Measurements from ENCODE around the gene HSD11B1L. TPM values are rescaled to one million over a fixed set of nuclear protein-coding genes. Genes with fewer than 3 reads are reported as not detected.

Gene HSD11B1L
- polyA plus RNA-seq, 3 donors, result 1.9 to 2.5 (median 2.4) TPM

- no peaks in the 10 kb centered on the region for H3K27me3 Mint-ChIP-seq (ENCODE audit: low read depth in 3 of 3)
- H3K9ac ChIP-seq (ENCODE audit: insufficient read depth, low read length, poor library complexity, severe bottlenecking), result no peak overlapping the region
- TF ChIP-seq, protein P1, sequence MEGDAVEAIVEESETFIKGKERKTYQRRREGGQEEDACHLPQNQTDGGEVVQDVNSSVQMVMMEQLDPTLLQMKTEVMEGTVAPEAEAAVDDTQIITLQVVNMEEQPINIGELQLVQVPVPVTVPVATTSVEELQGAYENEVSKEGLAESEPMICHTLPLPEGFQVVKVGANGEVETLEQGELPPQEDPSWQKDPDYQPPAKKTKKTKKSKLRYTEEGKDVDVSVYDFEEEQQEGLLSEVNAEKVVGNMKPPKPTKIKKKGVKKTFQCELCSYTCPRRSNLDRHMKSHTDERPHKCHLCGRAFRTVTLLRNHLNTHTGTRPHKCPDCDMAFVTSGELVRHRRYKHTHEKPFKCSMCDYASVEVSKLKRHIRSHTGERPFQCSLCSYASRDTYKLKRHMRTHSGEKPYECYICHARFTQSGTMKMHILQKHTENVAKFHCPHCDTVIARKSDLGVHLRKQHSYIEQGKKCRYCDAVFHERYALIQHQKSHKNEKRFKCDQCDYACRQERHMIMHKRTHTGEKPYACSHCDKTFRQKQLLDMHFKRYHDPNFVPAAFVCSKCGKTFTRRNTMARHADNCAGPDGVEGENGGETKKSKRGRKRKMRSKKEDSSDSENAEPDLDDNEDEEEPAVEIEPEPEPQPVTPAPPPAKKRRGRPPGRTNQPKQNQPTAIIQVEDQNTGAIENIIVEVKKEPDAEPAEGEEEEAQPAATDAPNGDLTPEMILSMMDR (IDR thresholded peaks at IDR 0.05), result no peak
- peaks cover 90 to 99% of the 10 kb centered on the region in 2 donors for H3K36me3 ChIP-seq (replicated peaks in 1 of 2; ENCODE audit: control insufficient read depth in 1 of 2, insufficient read depth in 2 of 2, low read length in 2 of 2)
- H3K9me3 Mint-ChIP-seq, result no peaks in the 10 kb centered on the region
- intact Hi-C loops (cut with micrococcal nuclease), result no loop called here
- no peak overlapping the region for H3K4me3 Mint-ChIP-seq
- no peaks in the 10 kb centered on the region for H3K4me1 Mint-ChIP-seq
- H3K27me3 ChIP-seq (ENCODE audit: control insufficient read depth in 2 of 2, insufficient read depth in 2 of 2, low read length in 2 of 2), result no peaks in the 10 kb centered on the region
- H4K20me1 ChIP-seq (ENCODE audit: insufficient read depth, low read length), result peaks cover 67% of the 10 kb centered on the region
- H3K4me3 ChIP-seq (replicated peaks in 1 of 3; ENCODE audit: low read depth in 2 of 3, low read length in 3 of 3), result no peak overlapping the region
- H3K4me2 ChIP-seq (replicated peaks; ENCODE audit: extremely low read depth, low read length, poor library complexity, severe bottlenecking), result no peak overlapping the region
- H3K79me2 ChIP-seq (ENCODE audit: insufficient read depth, low read length), result no peaks in the 10 kb centered on the region
- no peak overlapping the region for H3K27ac Mint-ChIP-seq
- no peak for DNase-seq
- no peak overlapping the region for H2AFZ ChIP-seq (ENCODE audit: insufficient read depth, low read depth, low read length, poor library complexity, severe bottlenecking)
- H3K27ac ChIP-seq (ENCODE audit: low read depth in 1 of 2, low read length in 2 of 2), result no peak overlapping the region
- 98% methylated on average over 42 of the region's 42 CpGs for WGBS (ENCODE audit: insufficient coverage)
- H3K9me3 ChIP-seq (replicated peaks in 1 of 2; ENCODE audit: control insufficient read depth in 1 of 2, insufficient read depth in 1 of 2, low read length in 2 of 2), result no peaks in the 10 kb centered on the region
- H3K36me3 Mint-ChIP-seq, result peaks cover 77 to 100% of the 10 kb centered on the region in 2 donors
- H3K4me1 ChIP-seq (ENCODE audit: control insufficient read depth in 1 of 2, insufficient read depth in 2 of 2, low read length in 2 of 2), result no peaks in the 10 kb centered on the region
Observed at GRCh38 chr19:5661483-5661882, 19.3 kb upstream of the HSD11B1L start.

GRCh38 chr19:5663904-5664303, 16.9 kb upstream of the HSD11B1L start:
- H3K4me3 ChIP-seq (replicated peaks in 1 of 3; ENCODE audit: low read depth in 2 of 3, low read length in 3 of 3), result no peak overlapping the region
- Mint-ChIP-seq H3K27me3 (ENCODE audit: low read depth in 3 of 3) (no peaks in the 10 kb centered on the region), H3K36me3 (peaks cover 79 to 99% of the 10 kb centered on the region in 2 donors), H3K4me1 (no peaks in the 10 kb centered on the region), H3K27ac (no peak overlapping the region), H3K9me3 (no peaks in the 10 kb centered on the region), H3K4me3 (no peak overlapping the region)
- H3K4me2 ChIP-seq (replicated peaks; ENCODE audit: extremely low read depth, low read length, poor library complexity, severe bottlenecking), result no peak overlapping the region
- no peaks in the 10 kb centered on the region for H3K27me3 ChIP-seq (ENCODE audit: control insufficient read depth in 2 of 2, insufficient read depth in 2 of 2, low read length in 2 of 2)
- H3K36me3 ChIP-seq (replicated peaks in 1 of 2; ENCODE audit: control insufficient read depth in 1 of 2, insufficient read depth in 2 of 2, low read length in 2 of 2), result peaks cover 95 to 98% of the 10 kb centered on the region in 2 donors
- TF ChIP-seq, protein P1 (IDR thresholded peaks at IDR 0.05), result no peak
- no peak overlapping the region for H3K27ac ChIP-seq (ENCODE audit: low read depth in 1 of 2, low read length in 2 of 2)
- no peak overlapping the region for H3K9ac ChIP-seq (ENCODE audit: insufficient read depth, low read length, poor library complexity, severe bottlenecking)
- H3K79me2 ChIP-seq (ENCODE audit: insufficient read depth, low read length), result no peaks in the 10 kb centered on the region
- DNase-seq, result no peak
- no peaks in the 10 kb centered on the region for H3K4me1 ChIP-seq (ENCODE audit: control insufficient read depth in 1 of 2, insufficient read depth in 2 of 2, low read length in 2 of 2)
- intact Hi-C loops (cut with micrococcal nuclease), result no loop called here
- no peak overlapping the region for H2AFZ ChIP-seq (ENCODE audit: insufficient read depth, low read depth, low read length, poor library complexity, severe bottlenecking)
- no peaks in the 10 kb centered on the region for H3K9me3 ChIP-seq (replicated peaks in 1 of 2; ENCODE audit: control insufficient read depth in 1 of 2, insufficient read depth in 1 of 2, low read length in 2 of 2)
- WGBS (ENCODE audit: insufficient coverage), result 94% methylated on average over 15 of the region's 17 CpGs
- peaks cover 75% of the 10 kb centered on the region for H4K20me1 ChIP-seq (ENCODE audit: insufficient read depth, low read length)

All from CD14-positive monocyte (primary cell).